ENCODE data around the gene VWA5B1.

The VWA5B1 gene

DNA sequence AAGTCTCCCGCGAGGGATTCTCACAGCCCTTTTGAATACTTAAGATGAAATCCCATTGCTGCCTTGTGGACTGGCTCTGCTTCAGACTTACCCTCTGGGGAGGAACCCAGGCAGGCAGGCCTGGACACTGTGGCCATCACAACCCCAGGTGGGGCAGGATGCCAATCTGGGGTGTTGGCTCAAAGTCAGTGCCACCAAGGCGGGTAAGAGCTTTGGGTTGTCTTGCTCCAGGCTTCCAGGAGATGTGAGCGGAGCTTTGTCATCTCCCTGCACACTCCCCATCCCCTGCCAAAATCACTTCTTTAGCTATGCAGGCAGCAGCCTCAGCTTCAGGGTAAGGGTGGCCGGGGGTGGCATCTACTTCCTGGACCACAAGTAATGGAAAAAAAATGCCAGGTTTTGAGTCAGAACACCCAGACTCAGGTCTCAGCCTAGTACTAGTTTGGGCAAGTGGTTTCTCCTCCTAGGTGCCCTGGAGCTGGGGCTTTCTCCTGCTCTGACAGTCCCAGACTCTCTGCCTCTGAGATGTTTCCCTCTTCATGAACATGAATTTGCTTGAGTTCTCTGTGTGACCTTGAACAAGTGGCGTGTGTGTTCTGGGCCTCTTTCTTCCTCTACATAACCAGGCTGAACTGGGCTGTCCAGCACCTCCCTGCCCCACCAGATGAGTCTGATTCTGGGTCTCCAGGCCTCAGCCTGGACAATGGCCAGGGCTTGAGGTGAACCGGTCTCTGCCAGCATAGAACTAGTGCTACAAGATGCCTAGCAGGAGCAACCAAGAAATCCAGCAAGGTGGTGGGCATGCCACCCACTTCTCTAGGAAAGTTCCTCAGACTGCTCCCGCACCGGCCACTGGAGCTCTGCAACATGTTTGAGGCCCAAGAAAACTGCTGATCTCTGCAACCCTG, 65.4 kb downstream of the VWA5B1 start:
- TF ChIP-seq GATA3 (IDR thresholded peaks at IDR 0.05; ENCODE audit: low read depth, low read length): no peak

- TF ChIP-seq GATA2 (IDR thresholded peaks at IDR 0.05; ENCODE audit: low read depth, low read length) (no peak), GATA3 (IDR thresholded peaks at IDR 0.05; ENCODE audit: low read depth, low read length) (no peak)
Observed at GRCh38 chr1:20356850-20357459, 66.3 kb downstream of the VWA5B1 start.

GRCh38 chr1:20357796-20358195, 67.1 kb downstream of the VWA5B1 start:
- no peak for TF ChIP-seq GATA2 (IDR thresholded peaks at IDR 0.05; ENCODE audit: low read depth, low read length)
- no peak for TF ChIP-seq GATA3 (IDR thresholded peaks at IDR 0.05; ENCODE audit: low read depth, low read length)

- TF ChIP-seq GATA2 (IDR thresholded peaks at IDR 0.05; ENCODE audit: low read depth, low read length) (peak; percentile 58), GATA3 (IDR thresholded peaks at IDR 0.05; ENCODE audit: low read depth, low read length) (no peak)
Observed at GRCh38 chr1:20358761-20359263, 68.1 kb downstream of the VWA5B1 start.

DNA sequence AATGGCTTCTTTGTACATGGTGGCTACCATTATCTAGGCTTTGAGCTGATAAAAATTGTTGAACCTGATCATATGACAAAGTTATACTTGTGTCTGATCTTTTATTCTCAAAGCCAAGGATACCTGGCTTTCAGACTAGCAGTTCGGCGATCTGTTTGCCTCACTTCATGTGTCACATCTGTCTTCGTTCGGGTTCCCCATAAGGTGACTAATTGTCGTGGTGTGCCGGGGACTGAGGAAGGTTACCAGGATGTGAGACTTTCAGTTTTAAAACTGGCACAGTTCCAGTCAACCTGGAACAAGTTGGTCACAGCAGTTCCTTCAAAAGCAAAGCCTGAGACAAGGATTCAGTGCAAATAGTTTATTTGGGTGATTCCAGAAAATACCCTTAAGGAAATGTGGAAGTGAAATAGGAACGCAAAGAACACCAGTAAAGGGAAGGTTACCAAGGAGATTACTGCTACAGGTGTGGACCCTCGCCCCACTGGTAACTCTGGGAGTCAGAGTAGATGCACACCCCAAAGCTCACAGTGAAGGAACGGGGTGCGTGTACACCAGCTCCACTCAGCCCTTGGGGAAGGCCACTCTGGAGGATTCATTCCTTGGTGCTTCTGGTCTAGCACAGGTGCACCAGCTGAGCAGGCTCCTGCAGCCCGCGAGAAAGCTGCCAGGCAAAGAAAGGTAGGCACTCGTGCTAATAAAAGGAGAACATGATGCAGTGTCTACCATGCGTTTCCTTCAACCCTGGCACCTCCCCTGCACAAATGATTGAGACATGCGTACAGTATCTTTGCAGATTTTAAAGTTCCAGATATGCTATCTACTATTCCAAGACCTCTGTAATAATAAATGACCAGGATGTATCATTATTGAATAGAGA, 69.0 kb downstream of the VWA5B1 start:
- TF ChIP-seq GATA2 (IDR thresholded peaks at IDR 0.05; ENCODE audit: low read depth, low read length) (no peak), GATA3 (IDR thresholded peaks at IDR 0.05; ENCODE audit: low read depth, low read length) (no peak)

GRCh38 chr1:20361401-20361800, 70.7 kb downstream of the VWA5B1 start:
- TF ChIP-seq GATA2 (IDR thresholded peaks at IDR 0.05; ENCODE audit: low read depth, low read length) (no peak), GATA3 (IDR thresholded peaks at IDR 0.05; ENCODE audit: low read depth, low read length) (no peak)

DNA sequence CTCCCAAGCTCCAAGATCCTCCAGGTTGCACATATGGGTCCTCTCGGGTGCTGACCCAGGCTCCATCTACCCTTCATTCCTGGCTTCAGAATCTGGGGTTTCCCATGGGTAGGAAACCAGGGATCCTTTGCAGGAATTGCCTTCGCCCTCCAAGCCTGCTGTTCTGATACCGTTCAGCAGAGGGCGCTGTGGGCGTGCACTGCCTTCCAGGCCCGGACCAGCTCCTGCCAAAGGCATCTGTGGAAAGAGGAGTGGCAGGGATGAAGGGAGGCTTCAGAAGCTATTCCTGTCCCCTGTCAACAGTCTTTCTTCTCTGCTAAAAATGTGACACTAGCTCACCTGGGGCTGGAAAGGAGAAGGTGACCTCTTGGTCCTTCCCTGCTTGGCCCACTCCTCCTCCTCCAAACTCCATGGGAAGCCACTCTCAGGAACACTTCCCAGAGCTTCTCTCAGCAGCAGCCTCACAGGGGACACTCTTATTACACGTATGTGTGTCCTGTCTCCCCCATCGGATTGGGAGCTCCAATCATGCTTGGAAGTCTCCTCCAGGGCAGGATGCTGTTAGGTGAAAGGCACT, 71.2 kb downstream of the VWA5B1 start:
- TF ChIP-seq GATA3 (IDR thresholded peaks at IDR 0.05; ENCODE audit: low read depth, low read length) (no peak), GATA2 (IDR thresholded peaks at IDR 0.05; ENCODE audit: low read depth, low read length) (no peak)

DNA sequence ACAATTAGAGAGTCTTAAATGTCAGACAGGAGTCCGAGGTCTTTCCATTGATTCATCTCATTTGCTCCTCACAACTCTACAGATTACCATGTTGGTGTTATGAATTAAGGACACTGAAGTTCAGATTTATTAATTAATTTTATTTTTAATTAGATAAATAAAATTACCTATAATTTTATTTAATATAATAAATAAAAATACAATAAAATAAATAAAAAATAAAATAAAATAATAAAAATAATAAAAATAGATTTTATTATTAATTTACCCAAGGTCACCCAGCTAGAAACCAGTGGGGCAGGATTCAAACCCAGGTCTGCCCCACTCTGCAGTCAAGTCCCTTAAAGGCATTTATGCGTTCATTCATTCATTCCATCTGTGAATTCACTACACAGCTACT, 72.2 kb downstream of the VWA5B1 start:
- TF ChIP-seq GATA3 (IDR thresholded peaks at IDR 0.05; ENCODE audit: low read depth, low read length) (no peak), GATA2 (IDR thresholded peaks at IDR 0.05; ENCODE audit: low read depth, low read length) (no peak)

DNA sequence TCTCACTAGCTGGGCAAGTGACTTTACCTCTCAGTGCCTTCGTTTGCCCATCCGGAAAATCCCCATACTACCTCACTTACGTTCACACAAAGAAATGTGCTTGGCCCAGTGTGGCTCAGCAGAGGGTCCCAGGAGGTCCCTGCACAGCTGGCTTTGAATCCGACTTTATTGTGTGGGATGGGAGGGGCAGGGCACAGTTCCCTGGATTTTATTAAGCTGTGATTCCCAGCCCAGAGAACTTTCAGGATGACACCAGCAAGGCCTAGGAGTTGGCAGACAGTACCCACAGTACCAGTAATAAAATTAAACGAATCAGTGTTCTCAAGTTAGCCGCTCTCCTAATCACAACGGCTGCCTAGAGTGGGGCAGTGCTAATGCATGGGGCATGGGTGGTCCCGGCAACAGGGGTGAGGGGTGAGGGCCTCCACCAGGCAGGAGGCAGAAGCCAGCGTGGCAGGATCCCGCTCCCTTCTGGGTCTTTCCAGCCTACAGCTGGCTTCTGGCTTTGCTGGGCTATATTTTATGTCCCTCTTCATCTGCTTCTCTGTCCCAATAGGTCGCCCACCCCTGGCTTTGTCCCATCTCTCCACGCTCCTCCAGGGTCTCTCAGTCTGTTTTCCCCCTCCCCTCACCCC, 74.9 kb downstream of the VWA5B1 start:
- no peak for TF ChIP-seq GATA3 (IDR thresholded peaks at IDR 0.05; ENCODE audit: low read depth, low read length)
- no peak for TF ChIP-seq GATA2 (IDR thresholded peaks at IDR 0.05; ENCODE audit: low read depth, low read length)

DNA sequence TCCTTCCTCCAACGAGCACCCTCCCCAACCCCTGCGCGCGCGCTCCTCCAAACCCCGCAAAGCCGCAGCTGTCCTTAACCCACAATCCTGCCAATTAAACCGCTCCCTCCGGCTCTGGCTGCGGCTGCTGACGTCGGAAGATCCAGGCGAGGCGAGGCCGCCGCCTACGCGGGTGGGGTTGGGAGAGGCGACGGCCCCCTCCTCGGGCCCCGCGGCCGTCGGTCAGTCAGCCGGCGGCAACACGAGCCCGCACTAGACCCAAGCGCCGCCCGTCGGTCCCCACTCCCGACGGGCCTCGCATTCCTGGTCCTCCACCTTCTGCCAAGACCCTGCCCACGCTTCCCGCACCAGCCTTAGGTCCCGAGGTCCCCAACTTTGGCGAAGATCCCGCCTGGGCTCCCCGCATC, 75.4 kb downstream of the VWA5B1 start:
- no peak for TF ChIP-seq GATA2 (IDR thresholded peaks at IDR 0.05; ENCODE audit: low read depth, low read length)
- TF ChIP-seq GATA3 (IDR thresholded peaks at IDR 0.05; ENCODE audit: low read depth, low read length): no peak

GRCh38 chr1:20366463-20367115, 75.9 kb downstream of the VWA5B1 start:
- TF ChIP-seq GATA2 (IDR thresholded peaks at IDR 0.05; ENCODE audit: low read depth, low read length) (no peak), GATA3 (IDR thresholded peaks at IDR 0.05; ENCODE audit: low read depth, low read length) (no peak)

- TF ChIP-seq GATA3 (IDR thresholded peaks at IDR 0.05; ENCODE audit: low read depth, low read length) (no peak), GATA2 (IDR thresholded peaks at IDR 0.05; ENCODE audit: low read depth, low read length) (no peak)
Observed at GRCh38 chr1:20367116-20367585, 76.5 kb downstream of the VWA5B1 start.

DNA sequence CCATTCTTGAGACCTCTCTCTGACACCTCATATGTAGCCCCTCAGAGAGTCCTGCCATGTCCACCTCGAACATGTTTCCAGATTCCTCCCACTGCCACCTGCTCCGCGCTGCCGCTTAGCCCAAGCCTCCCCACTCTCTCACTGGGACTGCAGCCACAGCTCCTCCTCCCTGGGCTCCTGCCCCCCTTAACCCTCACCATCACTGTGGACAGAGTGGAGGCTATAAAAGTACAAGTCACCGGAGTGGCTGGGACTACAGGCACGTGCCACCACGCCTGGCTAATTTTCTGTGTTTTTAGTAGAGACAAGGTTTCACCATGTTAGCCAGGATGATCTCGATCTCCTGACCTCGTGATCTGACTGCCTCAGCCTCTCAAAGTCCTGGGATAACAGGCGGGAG, 77.0 kb downstream of the VWA5B1 start:
- no peak for TF ChIP-seq GATA3 (IDR thresholded peaks at IDR 0.05; ENCODE audit: low read depth, low read length)
- TF ChIP-seq GATA2 (IDR thresholded peaks at IDR 0.05; ENCODE audit: low read depth, low read length): no peak

Measured in SH-SY5Y (cell line).